ENCODE data around the gene RHBDD3. TPM values are rescaled to one million over a fixed set of nuclear protein-coding genes. Genes with fewer than 3 reads are reported as not detected.
A peak's percentile ranks its signal among the peaks of the same experiment; 100 is the strongest.

Gene RHBDD3
- total and polyA plus RNA-seq, 9 of the 15 experiments (the other 6 are each of a cell fraction or from before 2014, with no cell fraction given): 0.32 to 35.6 (median 14.0) TPM

DNA sequence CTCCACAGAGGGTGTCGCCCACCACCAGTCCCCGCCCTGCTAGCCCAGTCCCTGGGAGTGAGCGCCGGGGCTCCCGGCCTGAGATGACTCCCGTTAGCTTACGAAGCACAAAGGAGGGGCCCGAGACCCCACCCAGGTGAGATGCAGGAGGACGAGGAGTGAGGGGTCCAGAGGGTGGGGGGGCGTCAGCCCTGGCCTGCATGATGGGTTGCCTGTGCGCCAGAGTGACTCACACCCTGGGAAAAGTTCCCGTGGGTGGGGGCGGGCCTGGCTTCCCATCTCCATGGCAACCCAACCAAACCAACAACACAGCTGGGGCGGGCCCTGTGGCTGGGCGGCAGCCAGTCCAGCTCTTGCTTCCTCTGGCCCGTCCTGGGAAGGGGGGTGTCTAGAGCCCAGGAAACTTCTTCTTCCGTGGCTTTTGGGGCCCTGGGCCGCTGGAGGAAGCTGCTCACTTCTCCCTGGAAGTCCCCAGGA lies 43.1 kb upstream of the RHBDD3 start (continued):
- no peak for TF ChIP-seq ZNF184 (CRISPR knock-in tag; IDR thresholded peaks at IDR 0.05)
- no peak for TF ChIP-seq DACH1 (IDR thresholded peaks at IDR 0.05; ENCODE audit: partially characterized antibody)
- no peak for TF ChIP-seq THAP7 (CRISPR knock-in tag; IDR thresholded peaks at IDR 0.05)
- no peak for TF ChIP-seq ZNF133 (CRISPR knock-in tag; IDR thresholded peaks at IDR 0.05)
- TF ChIP-seq CTBP1 (IDR thresholded peaks at IDR 0.05; ENCODE audit: borderline replicate concordance): no peak
- TF ChIP-seq ZNF143 (CRISPR knock-in tag; IDR thresholded peaks at IDR 0.05): no peak
- no peak for TF ChIP-seq GTF2B (IDR thresholded peaks at IDR 0.05; ENCODE audit: extremely low read depth, insufficient read length)
- peak in 1 of 2 experiments; percentile 34; a peak in 1 of 4 replicates for TF ChIP-seq FOXK2 (conservative IDR thresholded peaks at IDR 0.05 in 1 of 2, IDR thresholded peaks at IDR 0.05 in 1 of 2; ENCODE audit: low read depth in 2 of 2)
- no peak for TF ChIP-seq ZNF766 (CRISPR knock-in tag; conservative IDR thresholded peaks at IDR 0.05)
- no peak for TF ChIP-seq MLX (CRISPR knock-in tag; conservative IDR thresholded peaks at IDR 0.05)
- TF ChIP-seq STAG1 (CRISPR knock-in tag; IDR thresholded peaks at IDR 0.05; ENCODE audit: borderline replicate concordance): no peak
- TF ChIP-seq SRSF9 (IDR thresholded peaks at IDR 0.05; ENCODE audit: borderline replicate concordance, low read depth, low read length): no peak
- no peak for TF ChIP-seq PHTF2 (CRISPR knock-in tag; IDR thresholded peaks at IDR 0.05)
- TF ChIP-seq CREM (IDR thresholded peaks at IDR 0.05; ENCODE audit: low read depth): peak; percentile 70
- TF ChIP-seq E2F1 (CRISPR knock-in tag; IDR thresholded peaks at IDR 0.05): no peak
- TF ChIP-seq ZNF134 (CRISPR knock-in tag; conservative IDR thresholded peaks at IDR 0.05): no peak
- TF ChIP-seq ZNF589 (CRISPR knock-in tag; IDR thresholded peaks at IDR 0.05; ENCODE audit: low read depth): no peak
- no peak for TF ChIP-seq NCOA6 (IDR thresholded peaks at IDR 0.05)
- TF ChIP-seq PYGO2 (tag; IDR thresholded peaks at IDR 0.05): no peak
- TF ChIP-seq ESRRA (IDR thresholded peaks at IDR 0.05; ENCODE audit: borderline replicate concordance, low read depth): no peak
- TF ChIP-seq, protein P1, sequence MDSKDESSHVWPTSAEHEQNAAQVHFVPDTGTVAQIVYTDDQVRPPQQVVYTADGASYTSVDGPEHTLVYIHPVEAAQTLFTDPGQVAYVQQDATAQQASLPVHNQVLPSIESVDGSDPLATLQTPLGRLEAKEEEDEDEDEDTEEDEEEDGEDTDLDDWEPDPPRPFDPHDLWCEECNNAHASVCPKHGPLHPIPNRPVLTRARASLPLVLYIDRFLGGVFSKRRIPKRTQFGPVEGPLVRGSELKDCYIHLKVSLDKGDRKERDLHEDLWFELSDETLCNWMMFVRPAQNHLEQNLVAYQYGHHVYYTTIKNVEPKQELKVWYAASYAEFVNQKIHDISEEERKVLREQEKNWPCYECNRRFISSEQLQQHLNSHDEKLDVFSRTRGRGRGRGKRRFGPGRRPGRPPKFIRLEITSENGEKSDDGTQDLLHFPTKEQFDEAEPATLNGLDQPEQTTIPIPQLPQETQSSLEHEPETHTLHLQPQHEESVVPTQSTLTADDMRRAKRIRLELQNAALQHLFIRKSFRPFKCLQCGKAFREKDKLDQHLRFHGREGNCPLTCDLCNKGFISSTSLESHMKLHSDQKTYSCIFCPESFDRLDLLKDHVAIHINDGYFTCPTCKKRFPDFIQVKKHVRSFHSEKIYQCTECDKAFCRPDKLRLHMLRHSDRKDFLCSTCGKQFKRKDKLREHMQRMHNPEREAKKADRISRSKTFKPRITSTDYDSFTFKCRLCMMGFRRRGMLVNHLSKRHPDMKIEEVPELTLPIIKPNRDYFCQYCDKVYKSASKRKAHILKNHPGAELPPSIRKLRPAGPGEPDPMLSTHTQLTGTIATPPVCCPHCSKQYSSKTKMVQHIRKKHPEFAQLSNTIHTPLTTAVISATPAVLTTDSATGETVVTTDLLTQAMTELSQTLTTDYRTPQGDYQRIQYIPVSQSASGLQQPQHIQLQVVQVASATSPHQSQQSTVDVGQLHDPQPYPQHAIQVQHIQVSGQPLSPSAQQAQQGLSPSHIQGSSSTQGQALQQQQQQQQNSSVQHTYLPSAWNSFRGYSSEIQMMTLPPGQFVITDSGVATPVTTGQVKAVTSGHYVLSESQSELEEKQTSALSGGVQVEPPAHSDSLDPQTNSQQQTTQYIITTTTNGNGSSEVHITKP (IDR thresholded peaks at IDR 0.05; ENCODE audit: partially characterized antibody): no peak
- no peak for TF ChIP-seq CREBBP (IDR thresholded peaks at IDR 0.05; ENCODE audit: low read depth, low read length)
- no peak for TF ChIP-seq TEAD1 (CRISPR knock-in tag; IDR thresholded peaks at IDR 0.05)

Measured in K562 (cell line).